HG03354 (cell line): ENCODE data around the gene XPO1.

Experiments
- ATAC-seq: cut with Tn5 transposase; IDR thresholded peaks from one replicate; pipeline ENCODE4 v1.9.1; 2021; ENCODE audit warnings: mild to moderate bottlenecking; ENCODE audit not compliant: unreplicated experiment, poor library complexity, severe bottlenecking

Gene XPO1

DNA sequence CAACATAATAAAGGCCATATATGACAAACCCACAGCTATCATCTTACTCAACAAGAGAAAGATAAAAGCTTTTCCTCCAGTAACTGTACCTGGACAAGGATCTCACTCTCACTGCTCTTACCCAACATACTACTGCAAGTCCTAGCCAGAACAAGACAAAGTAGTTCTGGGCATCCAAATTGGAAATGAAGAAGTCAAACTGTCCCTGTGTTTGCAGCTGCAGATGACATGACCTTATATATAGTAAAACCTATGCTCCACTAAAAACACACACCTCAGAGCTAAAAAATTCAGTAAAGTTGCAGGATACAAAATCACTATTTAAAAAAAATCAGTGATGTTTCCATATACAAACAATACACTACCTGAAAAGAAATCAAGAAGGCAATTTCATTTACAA is 99.5 kb downstream of the XPO1 start:
- ATAC-seq: no peak

- no peak for ATAC-seq
Measured at GRCh38 chr2:61437170-61437569, 101.0 kb downstream of the XPO1 start.

- ATAC-seq: no peak
Measured at GRCh38 chr2:61436092-61436491, 102.1 kb downstream of the XPO1 start.

DNA sequence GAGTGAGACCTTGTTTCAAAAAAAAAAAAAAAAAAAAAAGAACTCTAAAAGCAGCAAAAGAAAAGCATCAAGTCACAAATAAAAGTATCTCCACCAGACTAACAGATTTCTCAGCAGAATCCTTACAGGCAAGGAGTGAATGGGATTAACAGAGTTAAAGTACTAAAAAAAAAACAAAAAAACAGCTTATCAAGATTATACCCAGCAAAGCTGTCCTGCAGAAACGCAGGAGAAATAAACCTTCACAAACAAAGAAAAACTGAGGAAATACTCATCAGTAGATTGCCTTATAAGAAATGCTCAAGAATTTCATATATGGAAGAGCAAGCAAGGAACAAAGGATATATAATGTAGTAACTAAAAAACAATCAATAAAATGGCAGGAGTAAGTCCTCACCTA is 102.9 kb downstream of the XPO1 start:
- no peak for ATAC-seq

GRCh38 chr2:61434314-61434713 is 103.8 kb downstream of the XPO1 start:
- ATAC-seq: no peak

- no peak for ATAC-seq
Measured at GRCh38 chr2:61433606-61434005, 104.5 kb downstream of the XPO1 start.

- no peak for ATAC-seq
Measured at GRCh38 chr2:61432990-61433389, 105.2 kb downstream of the XPO1 start.

DNA sequence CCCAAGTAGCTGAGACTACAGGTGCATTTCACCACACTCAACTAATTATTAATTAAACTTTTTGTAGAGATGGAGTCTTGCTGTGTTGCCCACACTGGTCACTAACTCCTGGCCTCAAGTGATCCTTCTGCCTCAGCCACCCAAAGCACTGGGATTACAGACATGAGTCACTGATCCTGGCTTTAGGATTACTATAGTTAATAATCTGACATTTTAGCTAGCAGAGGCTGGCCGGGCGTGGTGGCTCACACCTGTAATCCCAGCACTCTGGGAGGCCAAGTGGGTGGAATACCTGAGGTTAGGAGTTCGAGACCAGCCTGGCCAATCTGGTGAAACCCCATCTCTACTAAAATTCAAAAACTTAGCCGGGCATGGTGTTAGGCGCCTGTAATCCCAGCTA is 106.8 kb downstream of the XPO1 start:
- ATAC-seq: no peak
